ENCODE measurements around the gene CAMK1.

- TF ChIP-seq CTCF (IDR thresholded peaks at IDR 0.05) (peak; percentile 24; the same call in 1 of the 2 replicates), ZFX (IDR thresholded peaks at IDR 0.05; ENCODE audit: borderline replicate concordance) (no peak)
Observed at GRCh38 chr3:9715764-9716437, 53.8 kb downstream of the CAMK1 start.

All from 22Rv1 (cell line).